ENCODE measurements around the gene ADARB1. TPM values are rescaled to one million over a fixed set of nuclear protein-coding genes. Genes with fewer than 3 reads are reported as not detected.

ADARB1 gene
- total and polyA plus RNA-seq, 9 of the 15 experiments (the other 6 are each of a cell fraction or from before 2014, with no cell fraction given), result 6.7 to 16.0 (median 8.3) TPM

GRCh38 chr21:45196620-45197019 lies 122.2 kb downstream of the ADARB1 start (continued):
- no peak for TF ChIP-seq BCLAF1 (IDR thresholded peaks at IDR 0.05; ENCODE audit: borderline replicate concordance in 1 of 2, control insufficient read depth in 1 of 2, low read depth in 2 of 2, low read length in 1 of 2)
- TF ChIP-seq ZNF347 (CRISPR knock-in tag; IDR thresholded peaks at IDR 0.05; ENCODE audit: low read depth), result no peak
- TF ChIP-seq YY1 (IDR thresholded peaks at IDR 0.05; ENCODE audit: borderline replicate concordance in 1 of 3, control insufficient read depth in 1 of 3, extremely low read depth in 1 of 3, insufficient read depth in 3 of 3, insufficient read length in 1 of 3, insufficient replicate concordance in 2 of 3, low read depth in 1 of 3, low read length in 2 of 3), result no peak
- no peak for TF ChIP-seq BCOR (IDR thresholded peaks at IDR 0.05)
- no peak for TF ChIP-seq BACH1 (tag; IDR thresholded peaks at IDR 0.05)
- TF ChIP-seq EGR1 (conservative IDR thresholded peaks at IDR 0.05), result no peak

GRCh38 chr21:45199201-45199600 lies 124.8 kb downstream of the ADARB1 start:
- CTCF ChIA-PET (ENCODE audit: low intra/inter-chr PET ratio), result no interaction called here
- FAIRE-seq, result no peak
- ATAC-seq, result no peak
- TF ChIP-seq TFE3 (CRISPR knock-in tag; IDR thresholded peaks at IDR 0.05) (no peak), ZNF395 (CRISPR knock-in tag; IDR thresholded peaks at IDR 0.05) (no peak), PHF8 (IDR thresholded peaks at IDR 0.05; ENCODE audit: borderline replicate concordance, low read length) (no peak), CREB3L1 (IDR thresholded peaks at IDR 0.05; ENCODE audit: borderline replicate concordance, low read depth) (no peak), NCOA6 (IDR thresholded peaks at IDR 0.05) (no peak), HMG20A (CRISPR knock-in tag; conservative IDR thresholded peaks at IDR 0.05) (no peak)

More at GRCh38 chr21:45199201-45199600, 124.8 kb downstream of the ADARB1 start:
- H3K4me3 ChIP-seq, result no peak overlapping the region
- H3K9ac ChIP-seq (ENCODE audit: insufficient read depth in 1 of 2, low read depth in 2 of 2, low read length in 2 of 2), result no peak overlapping the region
- no peak overlapping the region for H3K27ac ChIP-seq (ENCODE audit: extremely low read depth, low read depth, low read length)
- H3K4me1 ChIP-seq (replicated peaks in 1 of 2; ENCODE audit: control insufficient read depth in 2 of 2, insufficient read depth in 2 of 2, low read length in 2 of 2), result peaks cover 0 to 7% of the 10 kb centered on the region in 2 experiments; a peak in 2 of 5 replicates
- BruUV-seq (replicated peaks), result no TSS peak
- H3K4me2 ChIP-seq (ENCODE audit: insufficient read depth, low read length), result no peak overlapping the region
- POLR2A ChIA-PET, result interaction anchor here (0.5 to 1.4 kb wide), 4 partner anchors 9 to 129 kb away, joined by 3 to 4 read pairs (median 3); no protein-coding TSS in a partner anchor
- H3K9me1 ChIP-seq (ENCODE audit: control insufficient read depth, insufficient read depth, low read length), result no peaks in the 10 kb centered on the region
- WGBS (ENCODE audit: insufficient coverage, low coverage, missing lambda C conversion rate), result 13% methylated on average over 7 of the region's 7 CpGs
- peaks cover 6 to 34% of the 10 kb centered on the region in 2 experiments; a peak in 3 of 5 replicates for H3K27me3 ChIP-seq (ENCODE audit: control insufficient read depth in 2 of 2, insufficient read depth in 2 of 2, low read length in 2 of 2)
- no peaks in the 10 kb centered on the region for H3K36me3 ChIP-seq (ENCODE audit: control insufficient read depth, insufficient read depth, low read length)
- no peaks in the 10 kb centered on the region for H3K79me2 ChIP-seq (ENCODE audit: control insufficient read depth, insufficient read depth, low read length)
- no peaks in the 10 kb centered on the region for H4K20me1 ChIP-seq (replicated peaks; ENCODE audit: control insufficient read depth, insufficient read depth, low read length)
- intact Hi-C loops (cut with micrococcal nuclease) (no loop called here), in situ Hi-C loops (cut with MboI) (no loop called here)
- no peaks in the 10 kb centered on the region for H3K9me3 ChIP-seq (replicated peaks; ENCODE audit: control insufficient read depth, insufficient read depth, low read depth, low read length)
- no peak for DNase-seq (ENCODE audit: extremely low read depth in 1 of 4, low spot score in 3 of 4)
- no peak overlapping the region for H2AFZ ChIP-seq (ENCODE audit: low read depth, low read length)

Data from K562 (cell line).